HEK293 (cell line): ENCODE measurements around the gene MAML2.

Experiments used
- CTCF ChIA-PET: fragments of 350-600 bp; formaldehyde crosslinking; extraction: SDS; loops from one replicate; lab custom pipeline; 2021; ENCODE audit warnings: antibody characterized with exemption; lab: Yijun Ruan, JAX
- POLR2A ChIA-PET: fragments of 300-600 bp; formaldehyde crosslinking; extraction: SDS; loops from one replicate; lab custom pipeline; 2020; ENCODE audit warnings: antibody characterized with exemption, inconsistent platforms; lab: Yijun Ruan, JAX
- H3K27ac ChIP-seq: fragments of 200-500 bp; sonication (Bioruptor generic); 2 replicates; pipeline ENCODE4 v1.5.1; 2014; ENCODE audit warnings: low read depth, low read length, control low read depth, inconsistent platforms; ENCODE audit errors: extremely low read depth
- H3K36me3 ChIP-seq, 2 experiments: fragments of 200-500 bp in 1 of 2; sonication (Bioruptor generic) in 1 of 2; 1 replicate in 1 of 2; 2 replicates in 1 of 2; pipeline ENCODE4 v1.5.1; 2014 to 2017; ENCODE audit warnings: inconsistent platforms in 2 of 2, low read length in 2 of 2; ENCODE audit not compliant: control insufficient read depth in 2 of 2, insufficient read depth in 1 of 2
- H3K4me1 ChIP-seq: fragments of 200-500 bp; sonication (Bioruptor generic); 2 replicates; pipeline ENCODE4 v1.5.1; 2014; ENCODE audit warnings: mild to moderate bottlenecking, low read length, inconsistent platforms; ENCODE audit not compliant: control insufficient read depth, insufficient read depth
- H3K4me3 ChIP-seq: 2 replicates; pipeline ENCODE4 v1.5.1; 2011; ENCODE audit warnings: low read depth, mild to moderate bottlenecking, control low read depth, low read length, moderate library complexity
- H3K9me3 ChIP-seq: fragments of 200-500 bp; sonication (Bioruptor generic); 2 replicates; pipeline ENCODE4 v1.5.1; 2014; ENCODE audit warnings: low read depth, low read length, inconsistent platforms; ENCODE audit not compliant: control insufficient read depth, insufficient read depth
- ATF2 ChIP-seq: fragments of 450-650 bp; formaldehyde crosslinking; IDR thresholded peaks from 2 replicates; pipeline ENCODE4 v1.5.1; 2016; ENCODE audit warnings: missing biosample characterization, missing genetic modification characterization, low read depth
- BCL6B ChIP-seq: fragments of 450-650 bp; formaldehyde crosslinking; IDR thresholded peaks from 2 replicates; pipeline ENCODE4 v1.5.1; 2017; ENCODE audit warnings: missing biosample characterization, missing genetic modification characterization
- GLIS1 ChIP-seq: fragments of 450-650 bp; formaldehyde crosslinking; IDR thresholded peaks from 2 replicates; pipeline ENCODE4 v1.5.1; 2016; ENCODE audit warnings: missing biosample characterization, missing genetic modification characterization
- PBX3 ChIP-seq: sonication (generic); formaldehyde crosslinking; IDR thresholded peaks from 2 replicates; pipeline ENCODE4 v1.8.1; 2022; ENCODE audit warnings: mild to moderate bottlenecking, moderate library complexity, missing genetic modification reagents
- PRDM4 ChIP-seq: fragments of 450-650 bp; formaldehyde crosslinking; IDR thresholded peaks from 2 replicates; pipeline ENCODE4 v1.5.1; 2017; ENCODE audit warnings: missing biosample characterization, missing genetic modification characterization
- SCRT2 ChIP-seq: fragments of 450-650 bp; formaldehyde crosslinking; IDR thresholded peaks from 2 replicates; pipeline ENCODE4 v1.5.1; 2016; ENCODE audit warnings: missing biosample characterization, missing genetic modification characterization
- YY1 ChIP-seq: fragments of 450-650 bp; formaldehyde crosslinking; IDR thresholded peaks from 2 replicates; pipeline ENCODE4 v1.5.1; 2018; ENCODE audit warnings: missing biosample characterization, missing genetic modification characterization
- ZBTB11 ChIP-seq: fragments of 450-650 bp; formaldehyde crosslinking; conservative IDR thresholded peaks from 2 replicates; pipeline ENCODE4 v1.5.1; 2016; ENCODE audit warnings: low read depth, missing biosample characterization, missing genetic modification characterization
- ZBTB26 ChIP-seq: fragments of 450-650 bp; formaldehyde crosslinking; optimal IDR thresholded peaks from 2 replicates; pipeline ENCODE3; 2016; ENCODE audit warnings: missing biosample characterization, mild to moderate bottlenecking, missing genetic modification characterization
- ZNF112 ChIP-seq: fragments of 450-650 bp; formaldehyde crosslinking; IDR thresholded peaks from 2 replicates; pipeline ENCODE4 v1.5.0; 2017; ENCODE audit warnings: missing biosample characterization, missing genetic modification characterization
- ZNF449 ChIP-seq: fragments of 450-650 bp; formaldehyde crosslinking; IDR thresholded peaks from 2 replicates; pipeline ENCODE4 v1.5.1; 2017; ENCODE audit warnings: missing biosample characterization, mild to moderate bottlenecking, missing genetic modification characterization, moderate library complexity
- ZNF473 ChIP-seq: fragments of 450-650 bp; formaldehyde crosslinking; IDR thresholded peaks from 2 replicates; pipeline ENCODE4 v1.5.1; 2017; ENCODE audit warnings: missing biosample characterization, missing genetic modification characterization
- ZNF514 ChIP-seq: fragments of 450-650 bp; formaldehyde crosslinking; IDR thresholded peaks from 2 replicates; pipeline ENCODE4 v1.5.1; 2016; ENCODE audit warnings: missing biosample characterization, missing genetic modification characterization
- ZNF518A ChIP-seq: fragments of 450-650 bp; formaldehyde crosslinking; conservative IDR thresholded peaks from 2 replicates; pipeline ENCODE4 v1.5.1; 2016; ENCODE audit warnings: low read depth, missing biosample characterization, missing genetic modification characterization
- ZNF544 ChIP-seq: fragments of 450-650 bp; formaldehyde crosslinking; IDR thresholded peaks from 2 replicates; pipeline ENCODE4 v1.5.0; 2017; ENCODE audit warnings: missing biosample characterization, missing genetic modification characterization

MAML2 gene

GRCh38 chr11:96105944-96106343, 237.1 kb downstream of the MAML2 start:
- Histone ChIP-seq H3K9me3 (no peaks in the 10 kb centered on the region), H3K36me3 (no peaks in the 10 kb centered on the region), H3K4me3 (no peak overlapping the region)
- POLR2A ChIA-PET, result no interaction called here
- TF ChIP-seq ZNF449 (tag by site-specific recombination) (no peak), ZNF473 (no peak), ZNF544 (tag by site-specific recombination) (no peak), ZBTB11 (tag by site-specific recombination) (no peak), ZNF518A (tag by site-specific recombination) (no peak), BCL6B (tag by site-specific recombination) (no peak), ZNF112 (tag by site-specific recombination) (no peak), ZNF514 (tag by site-specific recombination) (no peak), ATF2 (tag by site-specific recombination) (no peak), GLIS1 (no peak), YY1 (tag by site-specific recombination) (no peak), SCRT2 (no peak), ZBTB26 (no peak), PRDM4 (tag by site-specific recombination) (no peak), PBX3 (CRISPR knock-in tag) (no peak)
- TF ChIP-seq, all 188 proteins: peak for 0
- CTCF ChIA-PET, result interaction anchor here (2.3 kb wide), 1 partner anchor 237 kb away, joined by 7 read pairs; the partner anchor contains the start of gene MAML2
- no peak overlapping the region for H3K27ac ChIP-seq
- no peaks in the 10 kb centered on the region for H3K4me1 ChIP-seq
